PC-3 (cell line): ENCODE data around the gene OSBPL6. TPM values are rescaled to one million over a fixed set of nuclear protein-coding genes. Genes with fewer than 3 reads are reported as not detected.

Experiments
- ATAC-seq: fragments of 200-7000 bp; cut with Tn5 transposase; 2 replicates; pipeline ENCODE4 v1.9.1; 2020; ENCODE audit warnings: mild to moderate bottlenecking, moderate library complexity
- BruUV-seq: library from RNA; stranded (reverse); fragments of 400-500 nt; replicated peaks from 2 replicates; lab custom pipeline; 2021; lab: Mats Ljungman, UMichigan
- CTCF ChIA-PET: fragments of 300-600 bp; sonication (Branson Sonifier 250); formaldehyde crosslinking; loops from one replicate; lab custom pipeline; 2022; ENCODE audit warnings: antibody characterized with exemption; lab: Charles Lee
- POLR2A ChIA-PET: fragments of 300-600 bp; sonication (Branson Sonifier 250); formaldehyde crosslinking; loops from one replicate; lab custom pipeline; 2022; ENCODE audit warnings: antibody characterized with exemption; ENCODE audit not compliant: unreplicated experiment; lab: Charles Lee
- DNase-seq: peaks from one replicate; pipeline ENCODE4 v3.0.0-alpha.2; 2015
- H2AFZ ChIP-seq: fragments of 300-600 bp; sonication (generic); 2 replicates; pipeline ENCODE4 v1.6.0; 2016; ENCODE audit warnings: antibody characterized with exemption, low read length
- H3F3A ChIP-seq: fragments of 300-600 bp; sonication (generic); one replicate; pipeline ENCODE4 v1.6.0; 2017; ENCODE audit warnings: antibody characterized with exemption, low read length, control low read depth, mild to moderate bottlenecking; ENCODE audit not compliant: unreplicated experiment
- H3K27ac ChIP-seq: fragments of 300-600 bp; sonication (generic); 2 replicates; pipeline ENCODE4 v1.5.1; 2016; ENCODE audit warnings: mild to moderate bottlenecking, low read length
- H3K27me3 ChIP-seq: fragments of 300-600 bp; sonication (generic); 2 replicates; pipeline ENCODE4 v1.6.1; 2016; ENCODE audit warnings: low read length, mixed read lengths
- H3K36me3 ChIP-seq: fragments of 300-600 bp; sonication (generic); 2 replicates; pipeline ENCODE4 v1.6.1; 2016; ENCODE audit warnings: low read depth, mixed run types, low read length, mixed read lengths
- H3K4me1 ChIP-seq: fragments of 300-600 bp; sonication (generic); 2 replicates; pipeline ENCODE4 v1.5.1; 2016; ENCODE audit warnings: low read length; ENCODE audit not compliant: insufficient read depth
- H3K4me2 ChIP-seq: fragments of 300-600 bp; sonication (generic); 2 replicates; pipeline ENCODE4 v1.6.0; 2016; ENCODE audit warnings: low read length
- H3K4me3 ChIP-seq: fragments of 300-600 bp; sonication (generic); 2 replicates; pipeline ENCODE4 v1.5.1; 2016; ENCODE audit warnings: mild to moderate bottlenecking, low read length, mixed read lengths
- H3K79me2 ChIP-seq: fragments of 300-600 bp; sonication (generic); 2 replicates; pipeline ENCODE4 v1.6.1; 2017; ENCODE audit warnings: low read length, mixed read lengths
- H3K9ac ChIP-seq: fragments of 300-600 bp; sonication (generic); 2 replicates; pipeline ENCODE4 v1.6.0; 2016; ENCODE audit warnings: mild to moderate bottlenecking, low read length
- H3K9me2 ChIP-seq: fragments of 300-600 bp; sonication (generic); replicated peaks from 2 replicates; pipeline ENCODE4 v1.6.1; 2016; ENCODE audit warnings: mixed run types, low read length, mixed read lengths
- H3K9me3 ChIP-seq: fragments of 300-600 bp; sonication (generic); 2 replicates; pipeline ENCODE4 v1.6.1; 2016; ENCODE audit warnings: low read length, mixed read lengths
- H4K20me1 ChIP-seq: fragments of 300-600 bp; sonication (generic); 2 replicates; pipeline ENCODE4 v1.6.1; 2016; ENCODE audit warnings: low read length, mixed read lengths
- EZH2 ChIP-seq: fragments of 300-600 bp; sonication (generic); IDR thresholded peaks from one replicate; pipeline ENCODE4 v1.6.1; 2017; ENCODE audit warnings: antibody characterized with exemption, mild to moderate bottlenecking, low read length; ENCODE audit not compliant: unreplicated experiment
- EZH2phosphoT487 ChIP-seq: fragments of 300-600 bp; sonication (generic); IDR thresholded peaks from 2 replicates; pipeline ENCODE4 v1.6.1; 2018; ENCODE audit warnings: mild to moderate bottlenecking, antibody characterized with exemption, low read length, borderline replicate concordance
- intact Hi-C: fragments of 100-400 bp; cut with micrococcal nuclease; formaldehyde crosslinking; loops from 2 replicates; pipeline ENCODE4 v1.9.0; 2023
- total RNA-seq: library from RNA; depleted of rRNA; stranded (reverse); fragments of >200 nt; gene quantifications from 2 replicates; pipeline ENCODE4 v1.2.3, GENCODE V29; 2014
- TF ChIP-seq, protein P1 (sequence below): fragments of 300-600 bp; sonication (generic); conservative IDR thresholded peaks from 2 replicates; pipeline ENCODE4 v1.5.1; 2017; ENCODE audit warnings: antibody characterized with exemption, low read depth, mild to moderate bottlenecking, low read length

OSBPL6 gene
- total RNA-seq, 1 experiment from 2014 or later: 4.0 TPM

DNA sequence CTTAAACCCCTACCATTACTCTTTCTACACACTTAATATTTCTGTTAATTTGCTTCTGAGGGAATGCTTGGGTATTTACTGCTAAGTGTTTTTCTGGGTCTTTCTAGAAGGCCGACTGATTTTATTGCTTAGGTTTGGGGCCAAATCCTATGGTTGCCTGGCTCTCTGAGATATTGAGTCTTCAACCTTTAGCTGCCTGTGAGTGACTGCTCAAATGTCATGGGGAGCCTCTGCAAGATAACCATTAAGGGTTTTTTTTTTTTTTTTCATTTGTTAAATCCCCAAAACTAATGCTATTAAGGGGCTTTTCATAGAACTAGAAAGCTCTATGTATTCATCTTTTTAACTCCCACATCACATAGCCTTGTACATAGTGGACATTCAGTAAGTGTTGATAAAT lies 5.0 kb downstream of the OSBPL6 start:
- Histone ChIP-seq H3K9me2 (no peaks in the 10 kb centered on the region), H3K4me1 (peaks cover 13% of the 10 kb centered on the region; the same call in 1 of the 2 replicates), H2AFZ (no peak overlapping the region), H3K4me2 (no peak overlapping the region), H3K27ac (no peak overlapping the region), H3K9me3 (no peaks in the 10 kb centered on the region), H4K20me1 (no peaks in the 10 kb centered on the region), H3K79me2 (peaks cover 19% of the 10 kb centered on the region), H3K36me3 (no peaks in the 10 kb centered on the region), H3K4me3 (no peak overlapping the region), H3F3A (no peaks in the 10 kb centered on the region), H3K9ac (no peak overlapping the region), H3K27me3 (no peaks in the 10 kb centered on the region)
- ChIA-PET CTCF (no interaction called here), POLR2A (no interaction called here)
- intact Hi-C loops: no loop called here
- BruUV-seq: no TSS peak
- DNase-seq (no peak), ATAC-seq (no peak)
- TF ChIP-seq, protein P1, sequence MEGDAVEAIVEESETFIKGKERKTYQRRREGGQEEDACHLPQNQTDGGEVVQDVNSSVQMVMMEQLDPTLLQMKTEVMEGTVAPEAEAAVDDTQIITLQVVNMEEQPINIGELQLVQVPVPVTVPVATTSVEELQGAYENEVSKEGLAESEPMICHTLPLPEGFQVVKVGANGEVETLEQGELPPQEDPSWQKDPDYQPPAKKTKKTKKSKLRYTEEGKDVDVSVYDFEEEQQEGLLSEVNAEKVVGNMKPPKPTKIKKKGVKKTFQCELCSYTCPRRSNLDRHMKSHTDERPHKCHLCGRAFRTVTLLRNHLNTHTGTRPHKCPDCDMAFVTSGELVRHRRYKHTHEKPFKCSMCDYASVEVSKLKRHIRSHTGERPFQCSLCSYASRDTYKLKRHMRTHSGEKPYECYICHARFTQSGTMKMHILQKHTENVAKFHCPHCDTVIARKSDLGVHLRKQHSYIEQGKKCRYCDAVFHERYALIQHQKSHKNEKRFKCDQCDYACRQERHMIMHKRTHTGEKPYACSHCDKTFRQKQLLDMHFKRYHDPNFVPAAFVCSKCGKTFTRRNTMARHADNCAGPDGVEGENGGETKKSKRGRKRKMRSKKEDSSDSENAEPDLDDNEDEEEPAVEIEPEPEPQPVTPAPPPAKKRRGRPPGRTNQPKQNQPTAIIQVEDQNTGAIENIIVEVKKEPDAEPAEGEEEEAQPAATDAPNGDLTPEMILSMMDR: no peak
- TF ChIP-seq EZH2phosphoT487 (no peak), EZH2 (no peak)

DNA sequence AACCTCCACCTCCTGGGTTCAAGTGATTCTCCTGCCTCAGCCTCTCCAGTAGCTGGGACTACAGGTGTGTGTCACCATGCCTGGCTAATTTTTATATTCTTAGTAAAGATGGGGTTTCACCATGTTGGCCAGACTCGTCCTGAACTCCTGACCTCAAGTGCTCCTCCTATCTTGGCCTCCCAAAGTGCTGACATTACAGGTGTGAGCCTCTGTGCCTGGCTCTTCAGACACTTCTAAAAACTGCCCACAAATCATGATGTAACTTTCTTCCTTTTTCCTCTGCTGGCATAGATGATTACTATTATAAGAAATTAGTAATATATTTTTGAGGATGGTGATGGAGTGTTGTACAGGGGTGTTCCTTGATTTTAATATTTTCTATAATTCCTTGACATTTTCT lies 6.0 kb downstream of the OSBPL6 start:
- intact Hi-C loops: no loop called here
- CTCF ChIA-PET: no interaction called here
- H3K79me2 ChIP-seq: peaks cover 19% of the 10 kb centered on the region

DNA sequence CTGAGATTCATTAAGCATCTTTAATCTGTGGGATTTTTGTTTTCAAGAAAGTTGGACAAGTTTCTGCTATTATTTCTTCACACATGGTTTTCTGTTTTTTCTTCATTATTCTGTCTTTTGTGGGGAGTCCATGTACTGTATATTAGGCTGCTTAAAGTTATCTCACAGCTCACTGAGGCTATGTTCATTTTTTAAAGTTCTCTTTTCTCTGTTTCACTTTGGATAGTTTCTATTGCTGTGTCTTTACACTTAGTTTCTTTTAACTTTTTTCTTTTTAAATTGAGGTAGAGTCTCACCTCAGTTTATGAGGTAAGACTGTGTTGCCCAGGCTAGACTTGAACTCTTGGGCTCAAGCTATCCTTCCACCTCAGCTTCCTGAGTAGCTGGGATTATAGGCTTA lies 8.6 kb downstream of the OSBPL6 start:
- H2AFZ ChIP-seq: no peak overlapping the region
- no peaks in the 10 kb centered on the region for H3K27me3 ChIP-seq
- H3K9me2 ChIP-seq: no peaks in the 10 kb centered on the region
- no peak for TF ChIP-seq EZH2
- TF ChIP-seq EZH2phosphoT487: no peak
- TF ChIP-seq, protein P1: no peak
- intact Hi-C loops: no loop called here
- BruUV-seq: no TSS peak
- H3K4me3 ChIP-seq: no peak overlapping the region
- ATAC-seq: no peak
- POLR2A ChIA-PET: no interaction called here
- no peak overlapping the region for H3K4me2 ChIP-seq
- H3K9ac ChIP-seq: no peak overlapping the region
- H3K27ac ChIP-seq: no peak overlapping the region
- CTCF ChIA-PET: no interaction called here
- no peaks in the 10 kb centered on the region for H4K20me1 ChIP-seq
- no peak for DNase-seq
- H3K36me3 ChIP-seq: no peaks in the 10 kb centered on the region
- no peaks in the 10 kb centered on the region for H3K9me3 ChIP-seq
- no peaks in the 10 kb centered on the region for H3K79me2 ChIP-seq
- peaks cover 13% of the 10 kb centered on the region for H3K4me1 ChIP-seq
- no peaks in the 10 kb centered on the region for H3F3A ChIP-seq

More for the DNA sequence above, 6.0 kb downstream of the OSBPL6 start:
- Histone ChIP-seq H3K4me2 (no peak overlapping the region), H3K27me3 (no peaks in the 10 kb centered on the region), H4K20me1 (no peaks in the 10 kb centered on the region), H3K9ac (no peak overlapping the region), H2AFZ (no peak overlapping the region), H3K4me1 (peaks cover 14% of the 10 kb centered on the region; the same call in 1 of the 2 replicates), H3K9me2 (no peaks in the 10 kb centered on the region), H3K27ac (no peak overlapping the region), H3K9me3 (no peaks in the 10 kb centered on the region), H3K36me3 (no peaks in the 10 kb centered on the region), H3K4me3 (no peak overlapping the region), H3F3A (no peaks in the 10 kb centered on the region)
- BruUV-seq: no TSS peak
- no peak for DNase-seq
- POLR2A ChIA-PET: no interaction called here
- ATAC-seq: no peak
- TF ChIP-seq, protein P1: no peak
- TF ChIP-seq EZH2phosphoT487 (no peak), EZH2 (no peak)
